NCI-H2227 (cell line): ENCODE data around the gene INPP5A.

Source experiments
- DNase-seq: peaks from one replicate; lab custom pipeline; 2025; ENCODE audit not compliant: unreplicated experiment; lab: John Stamatoyannopoulos, UW

INPP5A gene

GRCh38 chr10:132626761-132627665, 89.4 kb downstream of the INPP5A start:
- no peak for DNase-seq

GRCh38 chr10:132627666-132628531, 90.3 kb downstream of the INPP5A start:
- DNase-seq = peak; percentile 38

GRCh38 chr10:132628966-132629900, 91.6 kb downstream of the INPP5A start:
- DNase-seq = no peak

GRCh38 chr10:132630156-132630555, 92.6 kb downstream of the INPP5A start:
- DNase-seq = no peak

- DNase-seq = no peak
Observed at GRCh38 chr10:132630666-132631337, 93.2 kb downstream of the INPP5A start.

- DNase-seq = no peak
Observed at GRCh38 chr10:132631338-132631735, 93.8 kb downstream of the INPP5A start.

GRCh38 chr10:132632091-132632561, 94.5 kb downstream of the INPP5A start:
- no peak for DNase-seq

- no peak for DNase-seq
Observed at GRCh38 chr10:132632851-132633684, 95.5 kb downstream of the INPP5A start.

- DNase-seq = no peak
Observed at GRCh38 chr10:132634241-132634946, 96.8 kb downstream of the INPP5A start.

GRCh38 chr10:132634947-132635271, 97.3 kb downstream of the INPP5A start:
- no peak for DNase-seq

GRCh38 chr10:132636358-132636757, 98.8 kb downstream of the INPP5A start:
- DNase-seq = no peak

GRCh38 chr10:132637477-132638129, 100.0 kb downstream of the INPP5A start:
- DNase-seq = peak; percentile 71

- DNase-seq = no peak
Observed at GRCh38 chr10:132638130-132638515, 100.5 kb downstream of the INPP5A start.

- DNase-seq = no peak
Observed at GRCh38 chr10:132639470-132639869, 101.9 kb downstream of the INPP5A start.

- no peak for DNase-seq
Observed at GRCh38 chr10:132640326-132641125, 102.9 kb downstream of the INPP5A start.

GRCh38 chr10:132641401-132641800, 103.8 kb downstream of the INPP5A start:
- no peak for DNase-seq

- no peak for DNase-seq
Observed at GRCh38 chr10:132641966-132642731, 104.6 kb downstream of the INPP5A start.
